Mucosa of descending colon (tissue), 3 donors: Measurements from ENCODE around the gene ARRB1. TPM values are rescaled to one million over a fixed set of nuclear protein-coding genes. Genes with fewer than 3 reads are reported as not detected.
A peak's percentile ranks its signal among the peaks of the same experiment; 100 is the strongest.
"Not testable (repeated sequence)": the region's sequence is repeated elsewhere in the genome, so short reads cannot be mapped to it uniquely, and the experiment has no call there.

Source experiments
- ATAC-seq: fragments of 200-7000 bp; cut with Tn5 transposase; one replicate; pipeline ENCODE4 v1.9.1; 2020; ENCODE audit warnings: mild to moderate bottlenecking, moderate library complexity
- DNase-seq, 3 donors: peaks; one replicate each; pipeline ENCODE4 v3.0.0-alpha.2; 2020
- H3K36me3 ChIP-seq: fragments of 200-600 bp; one replicate; pipeline ENCODE4 v1.8.0; 2021; ENCODE audit warnings: low read depth, mild to moderate bottlenecking
- H3K4me1 ChIP-seq: fragments of 200-600 bp; one replicate; pipeline ENCODE4 v1.8.0; 2021; ENCODE audit warnings: low read depth, mild to moderate bottlenecking
- H3K4me3 ChIP-seq: fragments of 200-600 bp; one replicate; pipeline ENCODE4 v1.8.0; 2021; ENCODE audit warnings: mild to moderate bottlenecking
- H3K9me3 ChIP-seq: fragments of 200-600 bp; one replicate; pipeline ENCODE4 v1.8.0; 2021; ENCODE audit warnings: mild to moderate bottlenecking
- CTCF ChIP-seq: fragments of 200-600 bp; IDR thresholded peaks from one replicate; pipeline ENCODE4 v1.8.0; 2022; ENCODE audit warnings: antibody characterized with exemption, mild to moderate bottlenecking
- intact Hi-C, 2 donors: fragments of 100-400 bp; cut with DNase I in 1 of 2; cut with micrococcal nuclease in 1 of 2; formaldehyde crosslinking; loops; one replicate each; pipeline versions ENCODE4 v1.11.0 to v1.11.1; 2022; cut with DNase I, micrococcal nuclease
- total RNA-seq, 3 donors: library from RNA; stranded (reverse); fragmentation: NEBNext Ultra II Directional in 2 of 3; extraction: Animal tissue kit (Norgen Biotek cat#: 25700) in 2 of 3; gene quantifications; one replicate each; pipeline versions ENCODE4 v1.2.1 to v1.2.4, GENCODE V29; 2021 to 2023
- donor health status: DM: no; HTN: no; CAD: no; lungs with moderate emphysema.
- donor health status: DM: no; HTN: no; CAD: no.
- donor health status: DM: no; HTN: yes; CAD: no.

ARRB1 gene
- total RNA-seq, 3 donors from 2014 or later = 76.7 to 128 (median 121) TPM

GRCh38 chr11:75305452-75305851, 46.0 kb downstream of the ARRB1 start:
- TF ChIP-seq CTCF = no peak
- DNase-seq (no peak), ATAC-seq (no peak)
- Histone ChIP-seq H3K9me3 (no peaks in the 10 kb centered on the region), H3K36me3 (no peaks in the 10 kb centered on the region), H3K4me1 (peaks cover 19% of the 10 kb centered on the region), H3K4me3 (no peak overlapping the region)
- intact Hi-C loops = no loop called here

GRCh38 chr11:75304941-75305340, 46.5 kb downstream of the ARRB1 start:
- peaks cover 19% of the 10 kb centered on the region for H3K4me1 ChIP-seq
- intact Hi-C loops, DNase-seq, H3K4me3 ChIP-seq, H3K9me3 ChIP-seq, ATAC-seq, H3K36me3 ChIP-seq: not testable (repeated sequence)

- intact Hi-C loops = no loop called here
These were observed 47.8 kb downstream of the ARRB1 start for GRCh38 chr11:75303544-75304224.

GRCh38 chr11:75302371-75302770, 49.1 kb downstream of the ARRB1 start:
- no peak overlapping the region for H3K4me3 ChIP-seq
- H3K4me1 ChIP-seq = peaks cover 19% of the 10 kb centered on the region
- intact Hi-C loops = no loop called here
- DNase-seq (no peak), ATAC-seq (peak; percentile 22)
- no peaks in the 10 kb centered on the region for H3K9me3 ChIP-seq
- H3K36me3 ChIP-seq = no peaks in the 10 kb centered on the region
- no peak for TF ChIP-seq CTCF

More at GRCh38 chr11:75303544-75304224, 47.8 kb downstream of the ARRB1 start:
- H3K36me3 ChIP-seq = no peaks in the 10 kb centered on the region
- no peak for ATAC-seq
- no peaks in the 10 kb centered on the region for H3K9me3 ChIP-seq
- H3K4me1 ChIP-seq = peaks cover 19% of the 10 kb centered on the region
- DNase-seq = no peak
- H3K4me3 ChIP-seq = no peak overlapping the region
- no peak for TF ChIP-seq CTCF

- Histone ChIP-seq H3K9me3 (no peaks in the 10 kb centered on the region), H3K36me3 (no peaks in the 10 kb centered on the region), H3K4me1 (peaks cover 19% of the 10 kb centered on the region), H3K4me3 (no peak overlapping the region)
- TF ChIP-seq CTCF = no peak
- DNase-seq (no peak), ATAC-seq (peak; percentile 87)
- intact Hi-C loops = no loop called here
These were observed 49.7 kb downstream of the ARRB1 start for GRCh38 chr11:75301601-75302345.

GRCh38 chr11:75301131-75301530, 50.3 kb downstream of the ARRB1 start:
- peak; percentile 87 for ATAC-seq
- TF ChIP-seq CTCF = no peak
- no peaks in the 10 kb centered on the region for H3K9me3 ChIP-seq

More at GRCh38 chr11:75301131-75301530, 50.3 kb downstream of the ARRB1 start:
- Histone ChIP-seq H3K36me3 (no peaks in the 10 kb centered on the region), H3K4me1 (peaks cover 19% of the 10 kb centered on the region), H3K4me3 (no peak overlapping the region)
- intact Hi-C loops = no loop called here
- peak; percentile 48 to 72 (median 71) for DNase-seq
